Kidney tubule cell (primary cell): ENCODE data around the gene AREG.
"Not testable (repeated sequence)": the region's sequence is repeated elsewhere in the genome, so short reads cannot be mapped to it uniquely, and the experiment has no call there.

Source experiments
- DNase-seq: peaks from one replicate; pipeline ENCODE4 v3.0.0-alpha.2; 2018; ENCODE audit warnings: low spot score

Gene AREG, protein sequence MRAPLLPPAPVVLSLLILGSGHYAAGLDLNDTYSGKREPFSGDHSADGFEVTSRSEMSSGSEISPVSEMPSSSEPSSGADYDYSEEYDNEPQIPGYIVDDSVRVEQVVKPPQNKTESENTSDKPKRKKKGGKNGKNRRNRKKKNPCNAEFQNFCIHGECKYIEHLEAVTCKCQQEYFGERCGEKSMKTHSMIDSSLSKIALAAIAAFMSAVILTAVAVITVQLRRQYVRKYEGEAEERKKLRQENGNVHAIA

DNA sequence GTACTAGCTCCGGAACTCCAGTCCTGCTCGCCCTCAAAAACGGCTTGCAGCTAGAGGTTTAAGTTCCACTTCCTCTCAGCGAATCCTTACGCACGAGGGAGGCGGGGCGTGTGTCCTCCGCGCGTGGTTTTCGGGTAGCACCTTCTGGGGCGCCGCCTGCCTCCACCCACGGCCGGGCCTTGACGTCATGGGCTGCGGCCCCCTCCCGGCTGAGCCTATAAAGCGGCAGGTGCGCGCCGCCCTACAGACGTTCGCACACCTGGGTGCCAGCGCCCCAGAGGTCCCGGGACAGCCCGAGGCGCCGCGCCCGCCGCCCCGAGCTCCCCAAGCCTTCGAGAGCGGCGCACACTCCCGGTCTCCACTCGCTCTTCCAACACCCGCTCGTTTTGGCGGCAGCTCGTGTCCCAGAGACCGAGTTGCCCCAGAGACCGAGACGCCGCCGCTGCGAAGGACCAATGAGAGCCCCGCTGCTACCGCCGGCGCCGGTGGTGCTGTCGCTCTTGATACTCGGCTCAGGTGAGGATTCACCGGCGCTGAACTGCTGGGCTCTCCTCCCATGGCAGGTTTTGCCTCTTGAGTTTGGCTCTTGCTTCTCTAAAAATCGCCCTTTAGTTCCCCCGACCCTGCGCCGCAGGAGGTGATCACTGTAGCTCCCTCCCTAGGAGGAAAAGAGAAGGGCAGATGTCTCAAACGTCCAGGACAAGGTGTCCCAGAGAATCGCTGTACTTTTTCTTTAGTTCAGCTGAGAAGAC lies at the start of gene AREG:
TSS of gene AREG (plus strand) at position 246 of the 752 bp plus-strand sequence. CDS start at position 456, 210 bp downstream.
- peak; percentile 75 for DNase-seq

DNA sequence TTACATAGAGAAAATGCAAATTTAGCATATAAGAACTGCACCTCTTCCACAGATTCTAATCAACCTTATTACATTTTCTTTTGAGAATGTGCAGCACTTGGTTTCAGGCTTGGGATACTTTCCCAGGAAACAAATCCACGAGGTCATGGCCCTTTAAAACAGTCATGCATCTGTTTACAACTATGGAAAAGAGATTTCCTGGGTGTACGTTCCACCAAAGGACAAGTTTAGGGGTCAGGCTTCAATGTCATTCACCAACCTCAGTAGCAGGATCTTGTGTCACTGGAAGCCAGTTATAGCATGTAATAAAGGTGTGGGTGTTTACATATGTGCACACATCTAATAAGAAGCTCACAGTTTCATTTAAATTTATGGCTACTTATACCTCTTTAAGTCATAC lies 49.3 kb upstream of the AREG start:
- no peak for DNase-seq

DNA sequence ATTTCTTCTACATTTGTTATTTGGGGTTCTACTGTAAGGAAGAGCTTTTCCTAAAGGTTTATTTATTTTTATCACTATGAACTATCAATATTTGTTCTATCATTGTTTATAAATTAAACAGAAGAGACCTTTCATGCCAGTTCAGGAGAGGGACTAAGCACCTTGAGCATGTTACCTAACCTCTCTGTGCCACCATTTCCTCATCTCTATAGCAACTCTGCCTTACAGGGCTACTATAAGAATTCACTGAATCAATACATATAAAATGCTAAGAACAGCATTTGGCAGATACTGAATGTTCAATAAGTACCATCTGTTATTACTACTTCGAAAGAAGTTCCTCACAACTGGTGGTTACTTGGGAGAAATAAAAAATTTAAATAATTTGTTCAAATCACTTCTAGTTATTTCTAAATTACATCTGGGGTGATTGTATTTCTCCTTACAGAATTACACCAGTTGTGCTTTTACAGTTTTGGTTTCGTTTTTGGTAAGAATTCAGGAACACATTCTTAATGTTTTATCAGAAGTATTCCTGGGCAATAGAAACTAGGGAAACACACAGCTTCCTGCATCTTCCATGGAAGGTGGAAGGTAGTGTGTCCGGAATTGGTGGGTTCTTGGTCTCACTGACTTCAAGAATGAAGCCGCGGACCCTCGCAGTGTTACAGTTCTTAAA lies 47.0 kb upstream of the AREG start:
- DNase-seq = peak; percentile 12

DNA sequence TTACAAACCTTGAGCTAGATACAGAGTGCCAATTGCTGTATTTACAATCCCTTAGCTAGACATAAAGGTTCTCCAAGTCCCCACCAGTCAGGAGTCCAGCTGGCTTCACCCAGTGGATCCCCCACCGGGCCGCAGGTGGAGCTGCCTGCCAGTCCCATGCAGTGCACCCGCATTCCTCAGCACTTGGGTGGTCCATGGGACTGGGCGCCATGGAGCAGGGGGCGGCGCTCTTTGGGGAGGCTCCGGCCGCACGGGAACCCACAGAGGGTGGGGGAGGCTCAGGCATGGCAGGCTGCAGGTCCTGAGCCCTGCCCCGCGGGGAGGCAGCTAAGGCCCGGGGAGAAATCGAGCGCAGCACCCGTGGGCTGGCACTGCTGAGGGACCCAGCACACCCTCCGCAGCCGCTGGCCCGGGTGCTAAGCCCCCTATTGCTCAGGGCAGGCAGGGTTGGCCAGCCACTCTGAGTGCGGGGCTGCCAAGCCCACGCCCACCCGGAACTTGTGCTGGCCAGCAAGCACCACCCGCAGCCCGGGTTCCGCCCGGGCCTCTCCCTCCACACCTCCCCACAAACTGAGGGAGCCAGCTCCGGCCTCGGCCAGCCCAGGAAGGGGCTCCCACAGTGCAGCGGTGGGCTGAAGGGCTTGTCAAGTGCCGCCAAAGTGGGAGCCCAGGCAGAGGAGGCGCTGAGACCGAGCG lies 45.9 kb upstream of the AREG start:
- not testable (repeated sequence) for DNase-seq

DNA sequence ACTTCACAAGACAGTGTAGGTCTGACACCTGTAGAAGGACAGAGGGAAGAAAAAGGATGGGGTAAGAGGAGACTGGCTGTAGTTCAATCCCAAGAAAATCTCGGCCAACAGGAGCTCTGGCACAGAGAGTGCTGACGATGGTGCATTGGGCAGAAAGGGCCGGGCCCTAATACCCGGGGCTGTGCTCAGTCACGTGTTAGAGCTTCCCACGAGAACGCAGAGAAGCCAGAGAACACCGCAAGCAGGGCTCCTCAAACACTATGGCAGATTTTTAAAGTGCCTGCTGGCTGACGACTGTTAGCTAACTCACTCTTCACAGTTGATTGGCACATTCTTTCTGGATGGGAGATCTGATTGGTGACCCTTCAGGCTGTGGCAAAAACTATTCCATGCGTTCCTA lies 44.5 kb upstream of the AREG start:
- DNase-seq = no peak

DNA sequence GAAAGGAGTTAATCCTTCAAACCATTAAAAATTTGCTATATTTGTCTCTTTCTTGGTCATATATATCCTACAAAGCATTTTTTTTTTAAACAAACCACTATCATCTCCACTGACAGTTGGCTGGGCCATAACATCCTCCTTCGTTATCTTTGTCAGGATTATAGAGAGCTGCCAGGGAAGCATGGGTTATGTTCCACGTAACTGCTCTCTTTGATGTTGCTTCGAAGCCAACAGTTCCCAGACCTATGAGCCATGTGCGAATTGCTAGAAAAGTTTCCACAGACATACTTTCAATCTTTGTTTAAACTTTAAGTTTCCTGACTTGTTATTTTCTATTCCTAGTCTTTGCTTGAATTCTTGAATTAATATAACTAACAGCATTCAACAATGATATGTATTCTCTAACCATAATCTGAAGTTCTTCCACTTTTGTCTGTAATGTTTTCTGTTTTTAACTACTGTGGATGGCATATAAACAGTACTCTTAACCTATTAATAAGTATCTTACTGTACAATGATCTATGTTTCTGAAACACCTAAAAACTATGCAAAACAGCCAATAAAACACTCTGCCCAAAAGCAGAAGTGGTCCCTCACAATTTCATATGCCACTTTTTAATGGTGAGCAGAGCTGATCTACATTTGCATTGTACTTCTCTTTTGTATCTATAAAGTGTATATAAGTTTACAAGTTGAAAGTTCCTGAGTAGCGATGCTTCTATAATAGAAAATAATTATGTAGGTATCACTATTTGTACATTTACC lies 42.1 kb upstream of the AREG start:
- no peak for DNase-seq

DNA sequence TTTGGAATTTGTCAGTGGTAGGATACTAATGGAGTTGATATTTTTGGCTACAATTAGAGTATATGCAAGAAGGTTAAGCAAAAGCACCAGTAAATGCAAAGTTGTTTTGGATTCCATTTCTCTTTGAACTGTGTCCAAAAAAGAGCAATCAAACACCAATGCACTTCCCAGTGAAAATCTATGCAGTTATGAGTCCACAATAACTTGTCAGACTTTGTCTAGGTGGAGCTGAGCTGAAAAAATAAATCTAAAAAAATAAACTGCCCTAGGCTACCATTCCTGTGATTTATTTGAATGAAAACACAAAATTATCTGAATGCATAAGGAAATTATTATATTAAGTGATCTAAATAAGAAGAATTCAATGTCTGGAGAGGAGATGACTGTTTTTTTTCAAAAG lies 37.0 kb upstream of the AREG start:
- no peak for DNase-seq

DNA sequence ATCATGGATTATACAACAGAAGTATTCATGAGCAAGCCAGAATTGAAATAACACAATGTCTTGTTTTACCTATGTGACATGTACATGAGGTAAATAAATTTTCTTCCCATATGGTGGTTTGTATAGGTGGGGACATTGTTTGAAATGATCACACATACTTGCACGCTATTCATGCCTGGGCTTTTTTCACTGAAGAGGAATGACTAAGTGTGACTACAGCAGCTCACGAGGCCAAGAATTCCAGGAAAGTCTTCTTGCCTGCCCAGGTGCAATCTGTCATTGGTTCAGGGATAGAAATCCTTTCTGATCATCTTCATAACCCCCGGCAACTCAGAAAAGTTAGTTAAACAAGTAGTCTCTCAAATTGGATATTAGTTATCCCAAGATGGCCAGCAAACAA lies 36.3 kb upstream of the AREG start:
- peak; percentile 60 for DNase-seq

DNA sequence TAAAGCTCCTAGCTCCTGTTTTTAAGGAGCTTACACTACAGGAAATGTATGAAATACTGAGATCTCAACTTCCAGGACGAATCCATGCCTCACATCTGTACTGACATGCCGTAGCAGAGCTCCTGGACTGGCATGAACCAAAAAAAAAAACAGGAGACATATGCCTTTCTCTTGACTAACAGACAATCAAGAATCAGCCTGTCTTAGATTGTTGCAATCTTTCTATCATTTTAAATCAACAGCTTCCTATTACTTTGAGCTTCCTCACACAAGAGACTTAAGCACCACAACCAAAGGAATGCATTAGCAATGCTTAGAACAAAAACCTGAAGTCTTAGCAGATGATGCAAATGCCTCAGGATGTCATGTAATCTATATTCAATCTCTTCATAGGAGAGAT lies 34.7 kb upstream of the AREG start:
- DNase-seq = peak; percentile 37

DNA sequence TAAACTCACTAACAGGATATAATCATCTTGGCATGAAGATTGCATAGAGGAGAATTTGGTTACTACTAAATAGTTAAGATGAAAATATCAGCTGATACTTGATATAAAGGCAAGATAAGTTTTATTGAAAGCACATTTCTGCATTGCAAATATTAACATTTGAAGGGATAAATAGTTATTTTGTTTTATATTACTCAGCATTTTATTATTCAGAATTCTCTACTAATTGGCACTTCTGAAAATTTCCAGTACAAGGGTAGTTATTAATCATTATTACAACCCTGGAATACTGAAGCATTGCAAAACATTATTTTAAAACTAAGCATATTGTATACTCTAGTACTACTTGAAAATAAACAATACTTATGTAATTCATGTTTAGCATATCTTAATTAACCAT lies 32.7 kb upstream of the AREG start:
- DNase-seq = no peak

DNA sequence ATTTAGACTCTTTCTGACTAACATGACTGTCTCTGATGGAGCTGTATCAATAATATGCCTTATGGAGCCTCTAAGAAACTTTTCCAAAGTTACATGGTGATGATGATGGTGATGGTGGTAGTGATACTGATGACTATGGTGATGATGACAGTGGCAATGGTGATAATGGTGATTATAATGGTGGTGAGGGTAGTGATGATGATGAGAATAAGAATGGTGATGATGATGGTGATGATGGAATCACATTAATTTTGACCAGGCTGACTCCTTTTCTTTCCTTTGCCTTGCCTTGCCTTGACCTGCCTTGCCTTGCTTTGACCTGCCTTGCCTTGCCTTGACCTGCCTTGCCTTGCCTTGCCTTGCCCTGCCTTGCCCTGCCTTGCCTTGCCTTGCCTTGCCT lies 31.7 kb upstream of the AREG start:
- DNase-seq = no peak

DNA sequence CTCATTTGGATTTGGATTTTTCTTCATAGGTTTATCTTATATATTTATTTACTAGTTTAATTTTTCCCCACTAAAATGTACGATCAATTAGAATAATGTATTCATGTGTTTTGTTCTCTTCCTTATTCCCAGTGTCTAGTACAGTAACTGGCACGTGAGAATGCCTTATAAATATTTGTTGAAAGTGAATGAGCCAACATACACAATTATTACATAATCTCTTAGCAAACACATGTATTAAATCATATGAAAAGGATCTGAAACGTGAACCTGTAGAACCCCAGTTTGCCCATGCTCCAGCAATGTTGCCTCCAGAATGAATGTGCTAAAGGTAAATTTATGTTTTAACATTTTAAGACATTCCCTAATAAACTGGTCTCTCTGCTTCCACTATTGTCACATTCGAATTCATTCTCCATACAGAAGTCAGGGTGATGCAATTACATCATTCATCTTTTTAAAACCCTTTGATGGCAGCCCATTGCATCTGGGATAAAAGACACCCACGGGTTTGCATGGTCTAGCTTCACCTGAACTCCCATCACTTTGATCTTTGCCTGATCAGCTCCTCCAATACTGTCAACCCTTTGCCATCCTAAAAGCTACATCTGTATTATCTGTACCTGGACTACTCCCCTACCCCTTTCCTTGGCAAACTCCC lies 30.7 kb upstream of the AREG start:
- DNase-seq = no peak

DNA sequence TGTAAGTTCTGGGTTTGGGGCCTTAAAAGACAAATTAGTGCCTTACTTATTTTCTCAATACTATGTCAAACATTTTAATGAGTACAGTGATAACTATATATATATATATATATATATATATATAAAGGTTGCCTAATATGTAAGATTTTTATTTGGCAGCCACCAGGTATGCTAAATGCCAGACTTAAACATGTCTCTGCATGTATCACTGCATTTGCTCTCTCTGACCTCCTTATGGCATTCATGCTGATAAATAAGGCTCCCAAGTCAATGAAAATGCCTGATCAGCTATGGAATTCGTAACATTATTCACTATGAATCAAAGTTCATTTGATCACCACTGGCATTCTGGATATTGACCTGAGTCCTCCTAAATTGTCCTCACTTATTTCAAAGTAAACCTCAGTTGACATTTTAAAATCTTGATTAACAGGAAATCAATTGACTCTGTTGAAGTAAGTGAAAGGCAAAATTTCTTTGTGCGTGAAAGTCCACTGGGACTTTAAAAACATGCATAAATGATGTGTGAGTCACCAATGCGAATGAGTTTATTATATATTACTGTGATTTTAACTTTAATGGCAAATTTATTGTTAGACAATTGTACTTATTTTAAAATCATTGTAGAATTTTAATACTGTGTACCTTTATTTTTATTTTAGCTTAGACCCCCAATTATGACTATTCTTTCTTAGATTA lies 29.2 kb upstream of the AREG start:
- no peak for DNase-seq

DNA sequence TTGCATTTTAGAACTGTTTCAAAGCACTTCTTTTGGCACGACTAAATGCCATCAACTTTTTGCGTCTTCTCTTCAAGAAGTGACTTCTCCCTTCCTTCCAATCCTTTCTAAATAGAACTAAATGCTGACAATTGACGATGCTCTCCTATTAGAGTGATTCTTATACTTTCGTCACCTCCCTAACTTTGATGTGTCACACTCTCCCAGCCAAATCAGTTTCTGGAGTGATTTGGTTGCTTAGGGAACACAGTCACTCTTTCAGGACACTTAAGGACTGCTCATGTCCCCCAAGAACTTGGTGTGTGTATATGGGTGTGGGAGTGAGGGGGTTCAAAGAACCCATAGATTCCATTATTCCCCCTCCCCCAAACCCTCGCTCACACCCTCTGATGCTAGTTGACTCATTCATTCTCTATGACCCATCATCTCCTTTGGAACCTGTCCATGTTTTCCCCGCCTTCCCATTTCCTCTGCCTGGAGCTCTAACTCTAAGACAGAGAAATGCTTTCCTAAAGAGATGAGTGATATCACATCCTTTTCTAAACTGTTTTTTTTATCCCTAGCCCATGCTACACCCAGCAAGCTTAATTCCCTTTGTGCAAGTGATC lies 26.8 kb upstream of the AREG start:
- DNase-seq = peak; percentile 75

DNA sequence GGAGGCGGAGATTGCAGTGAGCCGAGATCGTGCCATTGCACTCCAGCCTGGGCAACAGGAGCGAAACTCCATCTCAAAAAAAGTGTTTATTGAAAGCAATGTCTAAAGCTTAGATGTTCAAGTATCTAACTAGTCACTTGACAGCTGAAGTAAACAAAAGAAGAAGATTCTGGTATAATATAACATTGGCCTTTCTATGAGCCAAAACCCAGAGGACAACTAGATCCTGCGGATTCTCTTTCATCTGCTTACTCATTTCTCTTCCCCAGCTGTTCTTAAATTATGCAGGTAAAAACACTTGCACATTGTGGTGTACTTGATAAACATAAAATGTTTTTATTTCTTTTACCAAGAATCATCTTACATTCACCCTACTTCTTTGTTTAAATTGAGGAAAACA lies 24.1 kb upstream of the AREG start:
- DNase-seq = no peak

DNA sequence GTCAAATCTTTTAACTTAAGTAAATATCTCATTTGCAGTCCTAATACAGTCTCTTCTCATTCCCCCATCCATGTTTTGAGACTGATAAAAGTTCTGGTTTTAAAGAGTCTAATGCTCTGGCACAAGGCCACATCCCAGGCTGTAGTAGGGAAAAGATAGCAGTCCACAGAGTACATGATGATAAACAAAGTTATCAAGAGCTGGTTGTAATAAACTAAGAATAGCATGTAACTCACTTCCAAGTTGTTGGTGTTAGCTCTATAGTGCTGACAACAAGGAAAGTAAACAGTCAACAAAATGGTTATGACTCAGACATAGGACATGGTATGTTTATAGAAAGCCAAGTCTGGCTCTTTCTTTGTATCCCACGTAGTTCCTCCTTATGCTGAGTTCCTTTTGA lies 21.8 kb upstream of the AREG start:
- DNase-seq = no peak

DNA sequence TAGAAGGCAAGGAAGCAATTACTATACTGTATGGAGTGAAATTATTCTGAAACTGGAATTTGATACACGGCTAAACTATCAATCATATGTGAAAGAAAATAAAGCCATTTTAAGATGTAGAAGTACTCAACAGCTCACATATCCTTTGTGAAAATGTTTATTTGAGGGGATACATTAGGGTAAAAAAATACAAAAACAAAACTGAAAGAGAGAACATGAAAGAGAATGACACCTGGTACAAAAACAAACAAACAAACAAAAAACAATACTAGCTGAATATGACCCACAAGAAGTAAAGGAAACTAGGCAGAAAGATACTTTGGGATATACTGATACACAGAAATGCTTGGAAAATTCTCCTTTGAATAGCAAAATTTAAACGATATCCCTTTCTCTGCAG lies 20.8 kb upstream of the AREG start:
- DNase-seq = no peak

DNA sequence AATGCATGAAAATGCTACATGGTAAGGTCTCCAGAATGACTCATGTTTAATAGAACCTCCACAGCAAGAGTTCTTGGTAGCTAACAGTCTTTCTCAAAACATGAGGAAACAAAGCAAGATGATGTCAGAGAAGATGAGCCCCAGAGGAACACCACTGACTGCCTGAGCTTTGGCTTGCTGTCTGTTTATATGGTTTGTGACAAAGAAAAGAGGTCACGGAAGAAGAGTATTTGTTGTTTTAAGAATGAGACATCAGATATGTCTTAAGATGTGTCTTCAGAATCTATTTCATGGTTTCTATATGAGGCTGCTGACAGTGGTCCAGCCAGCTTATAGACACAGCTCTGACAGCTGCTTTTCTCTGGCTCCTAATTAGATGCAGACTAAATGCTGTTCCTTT lies 18.8 kb upstream of the AREG start:
- peak; percentile 38 for DNase-seq

DNA sequence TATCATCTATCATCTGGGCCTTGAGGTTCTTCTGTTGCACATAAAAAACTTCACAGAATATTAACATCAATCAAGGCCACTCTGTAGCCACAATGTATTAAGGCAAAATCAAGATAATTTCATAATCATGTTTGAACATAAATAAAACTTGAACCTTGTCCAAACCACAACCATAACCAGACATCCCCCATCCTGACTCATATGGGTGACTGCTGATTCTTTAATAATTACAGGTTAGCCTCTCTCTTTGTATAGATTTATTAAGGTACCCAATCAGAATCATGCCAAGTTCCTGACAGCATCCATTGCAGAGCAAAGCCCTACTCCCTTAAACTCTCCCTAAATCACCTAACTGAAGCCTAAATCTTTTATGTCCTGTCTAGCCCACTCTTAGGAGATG lies 16.7 kb upstream of the AREG start:
- DNase-seq = no peak

DNA sequence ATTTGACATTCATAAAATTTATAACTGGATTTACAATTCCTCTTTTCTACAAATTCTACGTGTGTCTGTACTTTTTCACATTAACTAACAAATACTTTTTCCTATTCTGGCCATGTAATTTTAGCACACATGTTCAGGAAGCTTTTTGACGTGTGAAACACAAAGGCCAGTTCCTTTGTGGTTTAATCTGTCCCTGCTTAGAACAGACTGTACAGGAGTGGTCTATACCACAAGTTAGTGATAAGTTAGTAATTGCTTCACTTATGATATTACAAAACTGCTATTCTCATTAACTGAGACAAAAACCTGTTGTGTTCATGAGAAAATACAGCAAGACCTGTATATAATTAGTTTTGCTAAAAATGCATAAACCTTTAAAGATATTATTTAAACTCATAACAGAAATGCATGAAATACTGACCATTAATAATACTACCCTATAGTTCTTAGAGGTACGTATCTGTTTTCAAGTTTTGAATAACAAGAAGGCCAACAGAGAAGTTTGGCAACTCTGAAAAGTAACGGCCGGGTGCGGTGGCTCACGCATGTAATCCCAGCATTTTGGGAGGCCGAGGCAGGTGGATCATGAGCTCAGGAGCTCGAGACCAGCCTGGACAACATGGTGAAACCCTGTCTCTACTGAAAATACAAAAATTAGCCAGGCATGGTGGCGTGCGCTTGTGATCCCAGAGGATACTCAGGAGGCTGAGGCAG lies 13.7 kb upstream of the AREG start:
- DNase-seq = no peak
